HG02763 (cell line): Measurements from ENCODE around the gene RUNX3.
"Not testable (repeated sequence)": the region's sequence is repeated elsewhere in the genome, so short reads cannot be mapped to it uniquely, and the experiment has no call there.

Source experiments
- ATAC-seq: cut with Tn5 transposase; IDR thresholded peaks from one replicate; pipeline ENCODE4 v1.9.1; 2021; ENCODE audit warnings: mild to moderate bottlenecking, moderate library complexity; ENCODE audit not compliant: unreplicated experiment

Gene RUNX3

GRCh38 chr1:24915816-24916602 lies 14.1 kb downstream of the RUNX3 start:
- no peak for ATAC-seq

GRCh38 chr1:24914226-24915069 lies 15.6 kb downstream of the RUNX3 start:
- no peak for ATAC-seq

GRCh38 chr1:24913616-24914225 lies 16.4 kb downstream of the RUNX3 start:
- ATAC-seq, result no peak

- no peak for ATAC-seq
These were observed 16.8 kb downstream of the RUNX3 start for GRCh38 chr1:24913274-24913604.

GRCh38 chr1:24912376-24913273 lies 17.5 kb downstream of the RUNX3 start:
- ATAC-seq, result no peak

GRCh38 chr1:24911651-24912155 lies 18.4 kb downstream of the RUNX3 start:
- ATAC-seq, result no peak

GRCh38 chr1:24910751-24911650 lies 19.1 kb downstream of the RUNX3 start:
- no peak for ATAC-seq

GRCh38 chr1:24910210-24910609 lies 19.9 kb downstream of the RUNX3 start:
- no peak for ATAC-seq

- ATAC-seq, result no peak
These were observed 20.6 kb downstream of the RUNX3 start for GRCh38 chr1:24909388-24909898.

- no peak for ATAC-seq
These were observed 21.4 kb downstream of the RUNX3 start for GRCh38 chr1:24908591-24909259.

GRCh38 chr1:24907587-24908294 lies 22.3 kb downstream of the RUNX3 start:
- not testable (repeated sequence) for ATAC-seq

- ATAC-seq, result no peak
These were observed 23.2 kb downstream of the RUNX3 start for GRCh38 chr1:24906760-24907490.

- ATAC-seq, result no peak
These were observed 23.9 kb downstream of the RUNX3 start for GRCh38 chr1:24905979-24906720.

GRCh38 chr1:24905355-24905978 lies 24.6 kb downstream of the RUNX3 start:
- ATAC-seq, result no peak

- ATAC-seq, result no peak
These were observed 25.2 kb downstream of the RUNX3 start for GRCh38 chr1:24904731-24905354.
